GM18498 (cell line): ENCODE results near the gene ASTN2.

Source experiments
- ATAC-seq: cut with Tn5 transposase; IDR thresholded peaks from one replicate; pipeline ENCODE4 v1.9.1; 2021; ENCODE audit warnings: mild to moderate bottlenecking, moderate library complexity; ENCODE audit not compliant: unreplicated experiment

Gene ASTN2

GRCh38 chr9:117368684-117369230 lies 46.1 kb downstream of the ASTN2 start:
- ATAC-seq: no peak

DNA sequence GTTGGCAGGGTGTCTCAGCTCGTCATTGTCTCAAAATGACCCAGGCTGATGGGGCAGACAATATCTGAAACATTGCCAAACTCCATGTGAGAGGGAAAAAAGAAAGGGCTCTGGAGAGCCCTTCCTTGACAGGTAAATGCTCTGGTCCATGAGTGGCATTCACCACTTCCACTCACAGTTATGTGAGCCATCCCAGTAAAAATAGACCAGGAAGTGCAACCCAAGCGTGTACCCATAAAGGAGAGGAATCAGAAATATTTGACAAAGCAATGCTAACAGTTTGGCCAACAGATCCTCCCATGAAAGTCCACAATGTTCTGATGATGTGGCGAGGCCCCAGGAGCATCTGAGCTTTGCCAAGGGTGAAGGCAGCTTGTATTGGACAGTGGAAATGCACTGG lies 49.4 kb downstream of the ASTN2 start:
- no peak for ATAC-seq

GRCh38 chr9:117363006-117363405 lies 51.9 kb downstream of the ASTN2 start:
- ATAC-seq: no peak

DNA sequence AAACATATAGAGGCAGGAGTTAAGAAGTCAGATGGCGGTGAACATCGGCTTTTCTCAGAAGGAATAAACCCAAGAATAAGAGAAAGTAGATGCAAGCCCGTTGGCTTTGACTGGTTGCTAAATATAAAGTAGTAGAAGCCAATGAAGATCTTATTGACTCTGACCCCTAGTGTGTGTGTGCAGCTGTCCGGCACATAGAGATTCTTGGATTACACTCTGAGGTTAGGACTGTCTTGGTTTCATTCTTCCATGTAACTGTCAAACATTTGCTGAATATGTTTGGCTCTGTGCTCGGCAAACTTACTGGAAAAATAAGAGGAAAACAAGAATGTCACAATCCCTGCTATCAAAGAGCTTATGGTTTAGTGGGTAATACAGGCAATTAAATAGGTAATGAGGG lies 54.9 kb downstream of the ASTN2 start:
- ATAC-seq: no peak

DNA sequence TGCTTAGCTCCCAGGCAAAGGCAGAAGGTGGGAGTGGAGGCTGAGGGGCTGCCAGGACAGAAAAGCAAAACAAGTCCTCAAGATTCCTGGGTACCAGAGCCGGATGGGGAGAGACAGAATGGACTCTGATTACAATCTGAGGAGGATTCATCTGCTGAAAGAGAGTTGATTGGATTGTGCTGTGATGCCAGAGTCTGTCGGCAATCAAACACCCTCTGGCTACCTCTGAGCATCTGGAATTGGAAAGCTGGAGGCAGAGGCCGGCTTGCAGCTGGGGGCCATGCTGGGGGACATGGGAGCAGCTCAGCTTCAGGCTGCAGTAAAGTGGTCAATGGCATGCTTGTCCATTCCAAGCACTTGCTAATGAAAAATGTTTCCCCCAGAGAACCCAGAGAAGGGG lies 59.3 kb downstream of the ASTN2 start:
- no peak for ATAC-seq

DNA sequence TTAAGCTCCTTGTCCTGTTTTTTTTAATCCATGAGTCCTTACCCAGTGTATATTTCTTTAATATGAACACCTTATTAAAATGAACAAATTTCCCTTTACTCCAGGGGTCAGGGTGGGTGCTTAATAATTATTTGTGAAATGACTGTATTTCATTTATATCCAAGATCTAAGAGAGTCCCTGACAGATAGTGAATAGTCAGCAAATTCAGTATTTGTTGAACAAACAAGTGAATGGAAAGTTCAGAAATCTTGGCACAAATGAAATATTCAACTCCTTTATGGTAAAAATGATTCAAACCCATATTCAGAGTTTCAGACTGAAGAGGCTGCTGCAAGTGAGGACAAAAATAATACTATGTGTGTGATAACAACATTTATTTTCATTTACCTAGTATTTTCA lies 59.9 kb downstream of the ASTN2 start:
- ATAC-seq: no peak

DNA sequence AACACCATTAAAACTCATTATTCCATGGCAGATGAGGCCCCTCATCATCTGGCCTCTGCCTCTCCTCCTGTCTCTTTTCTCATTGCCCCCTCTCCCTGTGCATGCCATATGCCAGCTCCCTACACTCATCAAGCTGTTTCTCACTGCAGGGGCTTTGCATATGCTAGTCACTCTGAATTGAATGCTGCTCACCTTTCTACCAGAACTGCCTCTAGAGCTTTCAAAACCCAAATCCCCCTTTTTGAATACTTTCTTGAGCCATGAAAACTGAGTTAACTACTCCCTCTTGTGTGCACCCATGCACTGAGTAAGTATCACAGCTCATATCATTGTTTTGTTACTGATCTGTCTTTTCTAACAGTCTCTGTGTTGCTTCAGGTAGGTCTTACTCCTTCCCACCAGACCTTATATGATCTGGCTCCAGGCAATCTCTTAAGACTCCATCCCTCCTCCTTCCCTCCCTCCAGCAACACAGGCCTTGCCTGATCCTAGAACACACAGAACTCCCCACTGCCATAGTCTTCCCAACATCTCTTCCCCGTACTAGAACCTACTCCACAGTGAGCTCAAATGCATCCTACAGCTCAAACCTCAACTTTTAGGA lies 60.5 kb downstream of the ASTN2 start:
- no peak for ATAC-seq

- no peak for ATAC-seq
Observed at GRCh38 chr9:117344892-117345660, 69.8 kb downstream of the ASTN2 start.

GRCh38 chr9:117343427-117343826 lies 71.4 kb downstream of the ASTN2 start:
- ATAC-seq: no peak

DNA sequence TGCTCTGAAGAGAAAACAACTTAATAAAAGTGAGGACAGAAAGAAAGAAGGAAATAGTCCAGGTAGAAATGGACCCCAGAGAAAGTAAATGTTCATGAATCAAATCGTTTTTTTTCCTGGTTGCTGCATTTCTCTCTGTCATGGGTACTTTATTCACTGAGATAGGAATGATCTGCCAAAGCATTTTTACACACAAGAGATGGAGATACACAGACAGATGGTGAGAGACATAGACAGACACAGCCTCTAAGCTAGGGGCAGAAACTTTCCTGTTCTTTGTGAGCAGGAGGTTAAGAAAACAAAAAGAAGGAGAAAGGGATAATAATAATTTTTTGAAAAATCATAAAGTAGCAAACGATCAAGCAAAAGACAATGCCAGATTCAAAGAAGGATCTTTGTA lies 73.7 kb downstream of the ASTN2 start:
- ATAC-seq: no peak

DNA sequence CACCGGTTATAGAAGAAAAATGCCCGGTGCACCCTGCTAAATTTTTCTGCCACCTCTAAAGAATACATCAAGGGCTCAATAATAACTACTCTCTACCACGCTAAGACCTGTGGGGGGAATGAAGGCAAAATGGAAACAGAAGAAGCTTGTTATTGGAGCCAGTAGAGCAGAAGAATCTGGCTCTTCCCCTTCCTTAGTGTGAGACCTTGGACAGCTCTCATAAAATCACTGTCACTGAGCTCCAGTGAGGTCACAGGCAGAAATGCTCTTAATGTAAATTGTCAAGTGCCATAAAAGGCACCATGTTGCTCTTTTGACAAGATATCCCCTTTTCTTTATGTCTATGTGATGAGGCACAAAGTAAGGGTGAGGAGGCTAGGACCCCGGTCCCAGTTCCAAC lies 74.4 kb downstream of the ASTN2 start:
- ATAC-seq: no peak

DNA sequence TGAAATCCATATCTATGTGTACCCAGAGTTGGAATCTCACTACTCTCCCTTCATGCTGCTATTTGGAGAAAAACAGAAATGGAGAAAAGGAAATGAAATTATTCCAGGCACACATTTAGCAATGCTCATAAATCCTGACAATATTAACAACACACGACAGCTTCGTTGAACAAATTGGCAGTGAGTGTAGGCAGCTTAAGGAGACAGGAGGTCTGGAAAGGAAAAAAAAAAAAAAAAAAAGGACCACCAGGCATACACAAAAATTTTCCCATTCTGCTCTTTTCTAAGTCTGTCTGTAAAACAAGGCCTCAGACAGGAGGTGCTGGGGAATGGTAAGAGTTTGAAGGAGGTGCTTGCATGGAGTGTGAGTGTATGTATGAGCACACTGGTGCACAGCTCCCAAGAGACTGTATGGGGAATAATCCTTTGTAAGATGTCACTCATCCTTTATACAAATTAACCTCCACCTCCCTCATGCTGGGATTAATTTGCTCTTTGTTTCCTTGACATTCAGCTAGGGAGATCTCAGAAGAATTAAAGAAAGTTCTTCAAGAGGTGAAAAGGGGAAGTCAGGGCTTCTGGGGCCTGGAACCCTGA lies 78.9 kb downstream of the ASTN2 start:
- ATAC-seq: no peak

GRCh38 chr9:117334101-117334500 lies 80.8 kb downstream of the ASTN2 start:
- no peak for ATAC-seq

GRCh38 chr9:117325831-117326230 lies 89.0 kb downstream of the ASTN2 start:
- no peak for ATAC-seq

GRCh38 chr9:117325110-117325731 lies 89.6 kb downstream of the ASTN2 start:
- no peak for ATAC-seq

DNA sequence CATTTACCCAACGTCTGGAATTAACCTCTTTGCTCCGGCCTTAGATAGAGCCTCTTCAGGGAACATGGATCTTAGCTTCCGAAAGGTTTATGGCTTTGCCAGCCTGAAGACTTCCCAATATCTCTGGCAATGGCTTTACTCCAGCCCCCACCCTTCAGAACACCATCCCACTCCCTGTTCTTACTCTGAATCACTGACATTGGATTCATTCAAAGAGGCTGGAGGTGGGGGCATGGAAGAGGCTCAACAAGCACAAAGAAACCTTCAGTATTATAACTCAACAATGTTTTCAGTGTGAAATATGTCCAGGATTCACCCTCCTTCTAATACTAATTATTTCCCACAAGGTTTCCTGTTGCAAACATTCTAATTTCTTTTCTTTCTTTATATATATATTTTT lies 91.5 kb downstream of the ASTN2 start:
- no peak for ATAC-seq

- no peak for ATAC-seq
Observed at GRCh38 chr9:117317192-117317591, 97.7 kb downstream of the ASTN2 start.

DNA sequence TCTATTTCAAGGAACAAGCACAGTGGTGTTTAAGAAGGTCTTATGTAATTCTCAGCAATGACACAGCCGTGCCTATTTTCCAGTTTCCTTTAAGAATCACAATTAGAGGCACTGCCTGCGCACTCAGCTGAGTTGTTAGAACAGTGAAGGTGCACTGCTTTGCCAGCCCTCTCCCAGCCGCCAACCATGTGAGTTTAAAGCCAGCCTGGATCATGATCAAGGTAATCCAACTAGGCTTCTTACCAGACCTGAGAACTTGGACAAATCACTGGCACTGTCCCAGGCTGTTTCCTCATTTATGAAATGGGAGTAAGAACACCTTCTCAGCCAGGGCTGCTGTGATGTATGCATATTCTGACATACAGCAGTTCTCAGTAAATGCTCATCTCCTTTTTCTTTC lies 99.6 kb downstream of the ASTN2 start:
- no peak for ATAC-seq

- ATAC-seq: no peak
Observed at GRCh38 chr9:117313989-117314388, 100.9 kb downstream of the ASTN2 start.

DNA sequence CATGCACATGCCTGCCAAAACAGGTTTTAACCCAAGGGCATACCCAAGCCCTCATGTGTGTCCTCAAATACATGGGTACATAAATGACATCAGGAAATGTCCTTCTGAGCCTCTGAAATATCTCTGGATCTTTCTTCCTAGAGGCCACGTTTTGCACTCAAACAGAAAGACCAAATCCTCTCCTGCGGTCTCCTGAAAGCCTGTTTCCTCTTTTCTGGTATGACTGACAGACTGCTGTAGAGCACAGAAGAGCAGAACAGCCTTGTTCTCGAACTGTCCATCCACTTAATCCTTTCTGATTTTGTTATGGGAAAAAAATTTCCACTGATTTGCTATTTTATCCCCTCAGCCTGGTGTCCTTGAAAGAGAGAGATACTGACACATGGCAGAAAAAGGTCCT lies 107.2 kb downstream of the ASTN2 start:
- no peak for ATAC-seq

- no peak for ATAC-seq
Observed at GRCh38 chr9:117306032-117306431, 108.8 kb downstream of the ASTN2 start.

- no peak for ATAC-seq
Observed at GRCh38 chr9:117305454-117305853, 109.4 kb downstream of the ASTN2 start.
